GM18511 (cell line): ENCODE results near the gene IRAK1.

ENCODE experiments used
- ATAC-seq: cut with Tn5 transposase; IDR thresholded peaks from one replicate; pipeline ENCODE4 v1.9.1; 2021; ENCODE audit warnings: mild to moderate bottlenecking, moderate library complexity; ENCODE audit not compliant: unreplicated experiment

The IRAK1 gene

DNA sequence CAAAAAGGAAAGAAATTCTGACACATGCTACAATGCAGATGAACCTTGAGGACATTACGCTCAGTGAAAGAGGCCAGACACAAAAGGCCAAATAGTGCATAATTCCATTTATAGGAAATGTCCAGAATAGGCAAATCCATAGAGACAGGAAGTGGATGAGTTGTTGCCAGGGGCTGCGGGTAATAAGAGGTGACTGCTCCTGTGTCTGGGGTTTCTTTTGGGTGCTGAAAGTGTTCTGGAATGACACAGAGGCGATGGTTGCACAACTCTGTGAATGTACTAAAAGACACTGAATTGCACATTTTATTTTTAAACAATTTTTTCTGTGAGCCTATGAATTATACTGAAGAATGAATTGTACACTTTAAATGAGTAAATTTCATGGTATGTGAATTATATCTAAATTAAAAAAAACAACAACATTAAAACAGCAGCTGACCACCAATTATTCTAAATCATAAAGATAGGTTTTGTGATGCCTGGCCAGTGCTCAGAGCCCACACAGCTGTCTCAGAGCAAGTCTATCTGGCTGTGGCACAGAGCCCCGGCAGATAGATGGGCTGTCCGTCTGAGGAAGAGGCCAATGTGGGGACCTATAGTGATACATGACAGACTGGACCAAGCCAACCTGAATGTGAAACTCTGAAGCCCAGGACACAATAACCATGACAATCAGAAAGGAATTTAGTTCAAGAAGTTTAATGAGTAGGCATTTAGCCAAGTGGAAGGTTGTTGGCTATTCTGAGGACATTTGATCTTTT is 23.5 kb upstream of the IRAK1 start:
- ATAC-seq, result no peak

DNA sequence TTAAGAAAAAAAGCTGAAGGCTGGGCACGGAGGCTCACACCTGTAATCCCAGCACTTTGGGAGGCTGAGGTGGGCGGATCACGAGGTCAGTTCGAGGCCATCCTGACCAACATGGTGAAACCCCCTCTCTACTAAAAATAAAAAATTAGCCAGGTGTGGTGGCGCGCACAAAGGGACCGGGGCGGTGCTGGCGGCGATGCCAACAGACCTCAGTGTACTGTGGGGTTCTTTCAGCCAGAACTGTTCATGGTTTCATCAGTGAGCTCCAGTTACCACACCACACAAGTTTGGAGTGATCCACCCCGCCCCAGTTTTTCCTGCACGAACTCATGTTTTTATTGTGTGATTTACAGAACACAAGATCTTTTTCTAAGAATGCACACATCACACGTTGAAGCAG is 21.2 kb upstream of the IRAK1 start:
- no peak for ATAC-seq

DNA sequence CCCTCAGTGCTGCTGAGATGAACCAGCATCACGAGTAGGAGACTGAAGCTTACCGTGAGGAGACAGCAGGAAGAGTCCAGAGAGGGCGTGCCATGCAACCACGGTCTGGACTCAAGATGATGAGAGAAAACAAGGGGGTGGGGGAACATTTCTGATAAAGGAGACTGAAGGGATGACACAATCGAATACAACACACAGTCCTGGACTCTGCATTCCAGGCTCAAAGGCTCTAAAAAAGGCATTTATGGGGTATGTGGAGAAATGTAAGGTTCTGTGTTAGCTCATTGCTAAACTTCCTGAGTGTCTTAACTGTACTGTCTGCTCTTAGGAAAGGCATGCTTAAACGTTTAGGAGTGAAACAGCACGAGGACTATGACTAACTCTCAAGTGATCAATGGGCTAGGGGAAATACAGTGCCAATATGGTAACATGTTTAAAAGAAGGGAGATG is 20.6 kb upstream of the IRAK1 start:
- no peak for ATAC-seq

DNA sequence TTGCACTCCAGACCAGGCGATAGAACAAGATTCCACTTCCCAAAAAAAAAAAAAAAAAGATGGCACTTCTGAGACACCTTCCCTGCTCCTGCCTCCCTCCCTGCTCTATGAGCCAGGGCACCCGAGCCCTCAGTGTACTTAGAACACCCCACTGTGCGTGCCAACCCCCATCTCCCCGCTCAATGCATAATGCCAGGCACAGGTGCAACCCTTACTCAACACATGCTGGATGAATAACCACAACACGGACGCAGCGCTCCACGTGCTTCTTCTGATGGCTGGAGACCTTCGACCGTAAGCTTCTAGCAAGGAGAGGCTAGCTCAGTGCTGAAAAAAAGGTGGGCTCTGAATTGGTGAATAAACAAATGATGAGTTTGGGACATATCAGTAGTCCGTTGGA is 19.9 kb upstream of the IRAK1 start:
- no peak for ATAC-seq

DNA sequence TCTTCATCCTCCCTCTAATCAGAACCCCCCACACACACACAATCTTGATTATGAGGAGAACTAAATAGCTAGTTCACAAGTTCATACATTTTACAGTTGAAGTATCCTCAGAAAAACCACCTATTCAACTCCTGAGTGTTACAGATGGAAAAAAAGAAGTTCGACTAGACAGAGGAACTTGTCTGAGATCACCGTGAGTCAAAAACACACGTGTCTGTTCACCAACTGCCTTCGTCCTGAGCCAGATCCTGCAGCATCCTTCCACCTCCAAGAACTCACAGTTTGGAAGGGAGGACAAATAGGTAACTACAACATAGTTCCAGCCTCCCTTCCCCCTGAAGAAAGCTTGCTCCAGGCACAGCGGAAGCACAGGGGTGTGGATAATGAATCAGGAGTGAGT is 19.0 kb upstream of the IRAK1 start:
- ATAC-seq, result no peak

DNA sequence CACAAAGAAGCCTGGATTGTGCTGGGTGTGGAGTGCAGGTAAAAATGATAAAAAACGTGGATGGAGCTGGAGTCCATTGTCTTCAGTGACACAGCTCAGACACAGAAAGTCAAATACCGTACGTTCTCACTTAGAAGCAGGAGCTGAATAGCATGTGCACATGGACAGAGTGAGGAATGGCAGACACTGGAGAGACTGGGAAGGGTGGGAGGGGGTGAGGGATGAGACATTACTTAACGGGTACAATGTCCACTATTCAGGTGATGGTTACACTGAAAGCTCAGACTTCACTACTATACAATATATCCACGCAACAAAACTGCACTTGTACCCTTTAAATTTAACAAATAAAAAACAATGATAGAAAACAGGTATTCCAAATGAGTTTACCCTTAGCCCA is 18.1 kb upstream of the IRAK1 start:
- no peak for ATAC-seq

DNA sequence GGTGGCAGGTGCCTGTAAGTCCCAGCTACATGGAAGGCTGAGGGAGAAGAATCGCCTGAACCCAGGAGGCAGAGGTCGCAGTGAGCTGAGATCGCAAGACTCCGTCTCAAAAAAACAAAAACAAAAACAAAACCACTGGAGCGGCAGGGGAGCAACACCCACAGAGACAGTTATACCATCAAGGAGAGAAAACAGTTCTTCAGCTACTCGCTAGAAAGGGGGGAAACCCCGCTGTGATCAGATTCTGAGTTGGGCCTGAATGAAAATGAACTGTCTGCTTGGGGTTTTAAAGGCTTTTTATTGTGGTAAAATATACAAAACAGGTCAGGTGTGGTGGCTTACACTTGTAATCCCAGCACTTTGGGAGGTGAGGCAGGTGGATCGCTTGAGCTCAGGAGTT is 16.8 kb upstream of the IRAK1 start:
- ATAC-seq, result no peak

DNA sequence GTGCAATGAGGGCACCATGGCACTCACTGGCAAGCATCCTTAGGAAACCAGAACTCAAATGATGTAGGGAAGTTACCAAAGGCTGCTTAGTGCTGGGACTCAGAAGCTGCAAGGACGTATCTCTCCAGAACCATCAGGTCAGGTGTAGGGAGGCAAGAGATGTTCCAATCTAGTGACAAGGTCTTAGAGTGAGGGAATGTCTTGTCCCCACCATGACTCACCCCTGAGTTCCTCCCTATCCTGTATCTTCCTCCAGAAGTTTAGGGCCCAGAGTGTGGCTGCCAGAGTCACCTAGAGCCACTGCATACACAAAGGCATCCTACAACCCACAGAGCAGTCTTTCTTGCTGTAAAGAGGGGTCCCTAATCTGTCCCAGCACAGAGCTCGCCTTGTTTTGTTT is 14.1 kb upstream of the IRAK1 start:
- ATAC-seq, result no peak

DNA sequence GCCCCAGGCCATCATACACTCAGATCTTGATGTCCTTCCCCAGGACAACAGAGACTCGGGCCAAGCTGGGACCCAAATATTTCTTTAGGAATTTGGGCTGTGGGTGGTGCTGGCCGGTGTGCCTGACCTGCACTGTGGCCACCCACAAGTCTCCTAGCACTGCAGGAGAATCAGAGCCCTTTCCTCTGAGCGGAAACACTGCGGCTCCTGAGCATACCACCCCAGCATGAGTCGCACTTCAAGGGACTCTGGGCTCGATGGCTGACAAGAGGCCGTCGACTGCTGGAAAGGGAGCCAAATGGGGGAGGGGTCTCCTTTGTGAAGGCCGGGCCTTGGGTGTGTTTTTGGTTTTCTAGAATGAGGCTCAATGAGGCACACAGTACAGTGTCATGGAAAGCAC is 13.0 kb upstream of the IRAK1 start:
- no peak for ATAC-seq

DNA sequence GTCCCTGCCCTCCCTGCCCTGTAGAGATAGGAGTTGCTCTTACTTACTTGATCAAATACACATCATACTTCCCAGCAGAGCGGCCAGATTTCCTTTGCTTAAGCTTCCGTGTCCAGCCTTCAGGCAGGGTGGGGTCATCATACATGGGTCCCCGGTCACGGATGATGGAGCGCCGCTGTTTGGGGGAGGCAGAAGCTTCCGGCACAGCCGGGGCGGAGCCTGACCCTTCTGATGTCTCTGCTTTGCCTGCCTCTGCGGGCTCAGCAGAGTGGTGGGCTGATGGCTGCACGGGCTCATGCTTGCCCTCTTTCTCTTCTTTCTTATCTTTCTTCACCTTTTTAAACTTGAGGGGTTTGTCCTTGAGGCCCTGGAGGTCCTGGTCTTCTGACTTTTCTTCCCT is 12.5 kb upstream of the IRAK1 start:
- ATAC-seq, result no peak

DNA sequence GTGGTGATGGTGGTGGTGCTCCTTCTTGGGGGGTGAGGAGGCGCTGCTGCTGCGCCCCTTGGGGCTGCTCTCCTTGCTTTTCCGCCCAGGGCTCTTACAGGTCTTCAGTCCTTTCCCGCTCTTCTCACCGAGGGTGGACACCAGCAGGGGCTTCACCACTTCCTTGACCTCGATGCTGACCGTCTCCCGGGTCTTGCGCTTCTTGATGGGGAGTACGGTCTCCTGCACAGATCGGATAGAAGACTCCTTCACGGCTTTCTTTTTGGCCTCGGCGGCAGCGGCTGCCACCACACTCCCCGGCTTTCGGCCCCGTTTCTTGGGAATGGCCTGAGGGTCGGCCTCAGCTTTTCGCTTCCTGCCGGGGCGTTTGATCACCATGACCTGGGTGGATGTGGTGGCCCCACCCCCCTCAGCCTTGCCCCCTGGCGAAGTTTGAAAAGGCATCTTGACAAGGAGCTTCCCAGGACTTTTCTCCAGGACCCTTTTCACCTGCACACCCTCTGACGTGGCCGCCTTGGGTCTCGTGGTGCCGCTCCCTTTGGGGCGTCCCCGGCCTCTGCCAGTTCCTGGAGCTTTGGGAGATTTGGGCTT is 11.1 kb upstream of the IRAK1 start:
- no peak for ATAC-seq

DNA sequence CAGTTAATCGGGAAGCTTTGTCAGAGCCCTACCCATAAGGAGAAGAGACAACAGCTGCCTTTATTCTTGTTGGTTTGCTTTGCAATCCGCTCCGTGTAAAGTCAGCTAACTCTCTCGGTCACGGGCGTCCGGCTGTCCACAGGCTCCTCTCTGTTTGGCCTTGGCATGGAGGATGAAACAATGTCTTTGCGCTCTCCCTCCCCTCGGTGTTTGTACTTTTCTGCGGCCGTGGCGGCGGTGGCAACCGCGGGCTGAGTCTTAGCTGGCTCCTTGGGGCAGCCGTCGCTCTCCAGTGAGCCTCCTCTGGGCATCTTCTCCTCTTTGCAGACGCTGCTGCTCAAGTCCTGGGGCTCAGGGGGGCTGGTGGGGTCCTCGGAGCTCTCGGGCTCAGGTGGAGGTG is 10.6 kb upstream of the IRAK1 start:
- ATAC-seq, result no peak

DNA sequence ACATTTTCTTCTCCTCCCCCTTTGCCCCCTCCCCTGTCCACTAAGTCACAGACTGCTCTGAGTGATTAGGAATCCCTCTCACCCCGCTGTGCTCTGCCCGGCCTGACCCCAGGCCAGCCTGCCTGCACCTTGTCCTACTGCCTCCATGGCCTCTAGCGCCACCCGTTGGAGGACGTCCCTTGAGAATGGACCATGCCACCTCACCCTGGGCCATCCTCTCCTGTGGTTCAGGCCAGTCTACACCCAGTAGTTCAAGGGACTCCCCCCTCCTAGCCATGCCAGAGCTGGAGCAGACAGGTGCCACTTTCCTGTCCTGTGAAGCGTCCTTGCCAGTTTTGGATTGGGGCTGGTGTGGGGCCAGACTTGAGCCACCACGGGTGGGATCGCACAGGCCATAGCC is 9.7 kb upstream of the IRAK1 start:
- ATAC-seq, result no peak

DNA sequence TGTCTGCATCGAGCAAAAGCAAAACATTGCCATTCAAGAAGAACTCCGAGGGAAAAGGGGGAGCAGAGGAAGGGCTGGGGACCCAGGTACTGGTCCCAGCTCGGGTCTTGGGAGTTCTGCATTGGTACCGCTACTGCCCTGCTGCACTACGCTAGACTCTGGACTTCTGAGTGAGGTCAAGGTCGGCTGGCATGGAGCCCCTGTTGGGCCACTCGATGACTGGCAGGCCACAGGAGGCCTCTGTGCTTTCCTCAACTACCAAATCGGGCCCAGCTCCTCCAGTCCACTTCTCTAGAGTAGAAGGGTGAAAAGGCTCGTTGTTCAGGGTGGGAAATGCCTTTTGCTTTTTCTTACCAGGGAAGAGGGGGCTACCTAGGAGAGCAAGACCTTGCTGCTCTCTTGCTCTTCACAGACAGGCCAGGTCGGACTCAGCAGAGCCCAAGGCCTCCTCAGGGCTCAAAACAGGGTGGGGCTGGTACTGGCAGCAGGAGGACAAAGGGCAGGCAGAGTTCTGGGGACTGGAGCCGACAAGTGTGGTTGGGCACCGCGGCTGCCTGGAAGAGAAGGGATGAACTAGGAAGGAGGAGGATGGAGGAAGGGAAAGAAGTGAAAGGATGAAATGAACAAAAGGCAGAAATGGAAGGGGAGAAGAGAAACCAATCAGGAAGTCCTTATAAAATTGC is 8.9 kb upstream of the IRAK1 start:
- no peak for ATAC-seq

DNA sequence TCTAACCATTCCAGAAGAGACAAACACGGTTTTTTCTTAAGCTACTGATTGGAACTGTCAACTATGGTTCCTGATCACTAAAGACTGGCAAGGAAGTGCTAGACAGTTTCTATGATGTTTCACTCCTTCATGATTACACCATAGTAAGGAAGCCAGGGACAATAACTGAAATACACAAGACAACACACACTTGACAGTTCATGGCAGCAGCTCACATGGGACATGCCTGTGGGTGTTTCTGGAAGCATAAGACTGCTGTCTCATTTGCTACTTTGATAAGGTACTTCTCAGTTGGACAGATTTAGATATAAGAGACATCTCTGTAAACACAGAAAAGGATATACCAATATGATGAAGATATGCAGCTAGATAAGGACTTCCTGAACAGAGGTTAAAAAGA is 8.3 kb upstream of the IRAK1 start:
- ATAC-seq, result no peak

DNA sequence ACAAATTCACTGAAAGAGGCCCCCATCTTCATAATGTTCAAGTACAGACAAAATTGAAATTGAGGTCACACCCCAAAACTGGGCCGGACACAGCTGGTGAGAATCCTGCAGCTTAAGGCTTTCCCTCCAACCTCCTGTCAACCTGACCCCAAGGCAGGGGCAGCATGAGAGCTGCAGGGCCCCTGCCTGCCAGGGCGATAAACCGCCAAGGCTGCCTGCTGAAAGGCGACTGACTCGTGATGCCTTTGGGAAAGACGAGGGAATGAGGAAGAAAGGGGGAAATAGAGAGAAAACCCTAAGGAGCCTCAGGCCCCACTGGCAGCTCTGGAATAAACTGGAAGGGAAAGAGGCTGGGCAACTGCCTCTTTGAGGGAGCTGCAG is 7.3 kb upstream of the IRAK1 start:
- ATAC-seq, result no peak

DNA sequence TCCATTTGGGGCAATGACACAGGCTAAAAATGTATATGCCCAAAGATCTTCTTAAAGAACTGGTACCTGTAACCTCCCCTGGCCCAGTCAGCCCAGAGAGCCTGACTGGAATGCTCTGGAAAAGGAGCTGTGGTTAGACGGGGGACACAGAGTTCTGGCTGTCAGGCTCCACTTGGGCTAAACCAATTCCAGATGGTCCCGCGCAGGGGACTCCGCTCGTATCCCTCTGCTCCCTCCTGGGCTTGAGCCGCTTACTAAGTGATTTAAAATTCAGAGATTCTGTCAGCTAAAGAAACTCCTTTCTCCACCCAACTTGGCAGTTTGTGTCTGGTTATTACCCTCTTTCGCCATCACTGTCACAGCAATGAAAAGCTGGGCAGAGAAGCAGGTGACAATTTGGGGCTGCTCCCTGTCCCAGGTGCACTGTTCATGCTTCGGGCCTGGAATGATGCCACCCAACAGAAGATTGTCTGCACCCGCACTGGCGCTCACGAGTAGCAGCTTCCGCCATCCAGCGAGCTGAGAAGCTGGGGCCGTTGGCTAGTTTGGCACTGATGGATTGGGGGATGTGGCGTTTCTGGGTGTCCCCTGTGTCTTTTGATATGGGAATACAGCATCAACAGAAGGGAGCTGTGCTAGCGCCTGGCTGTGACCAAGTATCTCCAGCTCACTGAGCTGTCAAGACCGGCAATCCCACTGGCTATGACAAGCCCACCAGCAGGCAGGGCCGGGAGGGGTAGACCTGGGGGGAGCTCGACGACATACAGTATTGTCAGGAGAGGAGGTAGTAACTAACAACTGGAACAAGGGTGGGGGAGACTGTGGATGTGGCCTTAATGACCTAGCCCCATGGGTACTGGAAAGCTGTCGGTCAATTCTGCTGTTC is 6.7 kb upstream of the IRAK1 start:
- no peak for ATAC-seq

DNA sequence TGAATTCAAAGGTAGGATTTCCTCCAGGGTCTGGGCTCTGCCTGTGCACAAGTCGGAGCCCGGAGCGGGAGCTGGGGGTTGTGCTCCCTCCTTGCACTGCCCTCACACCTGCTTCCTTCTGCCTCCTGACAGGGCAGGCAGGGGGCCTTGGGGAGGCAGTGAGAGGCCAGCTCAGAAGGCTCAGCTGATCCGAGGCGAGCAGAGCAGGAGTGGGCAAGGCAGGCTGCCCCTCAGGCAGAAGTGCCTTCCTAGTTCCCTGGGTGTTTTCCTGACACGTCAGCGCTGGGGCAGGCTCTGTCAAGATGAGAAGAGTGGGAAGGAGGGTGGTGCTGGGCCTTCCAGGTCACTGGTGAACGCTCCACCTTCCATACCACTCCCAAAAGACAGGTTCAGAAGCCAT is 5.5 kb upstream of the IRAK1 start:
- ATAC-seq, result no peak

DNA sequence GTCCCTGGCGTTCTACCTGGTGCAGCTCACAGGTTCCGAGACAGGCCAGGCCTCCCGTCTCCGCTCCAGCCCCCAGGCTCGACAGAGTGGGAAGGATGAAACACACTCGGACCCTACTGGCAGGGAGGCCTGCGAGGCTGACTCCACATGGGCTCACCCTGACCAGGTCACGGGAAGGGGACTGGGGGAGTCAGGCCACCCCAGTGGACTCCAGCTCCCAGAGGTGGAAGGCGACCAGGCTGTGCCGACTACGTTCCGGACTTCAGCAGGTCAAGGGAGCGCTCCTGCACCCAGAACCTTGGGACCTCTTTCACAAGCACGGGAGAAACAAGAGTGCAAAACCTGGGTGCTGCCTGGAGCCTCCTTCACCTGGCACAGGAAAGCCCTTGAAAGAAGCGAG is 4.6 kb upstream of the IRAK1 start:
- ATAC-seq, result no peak

DNA sequence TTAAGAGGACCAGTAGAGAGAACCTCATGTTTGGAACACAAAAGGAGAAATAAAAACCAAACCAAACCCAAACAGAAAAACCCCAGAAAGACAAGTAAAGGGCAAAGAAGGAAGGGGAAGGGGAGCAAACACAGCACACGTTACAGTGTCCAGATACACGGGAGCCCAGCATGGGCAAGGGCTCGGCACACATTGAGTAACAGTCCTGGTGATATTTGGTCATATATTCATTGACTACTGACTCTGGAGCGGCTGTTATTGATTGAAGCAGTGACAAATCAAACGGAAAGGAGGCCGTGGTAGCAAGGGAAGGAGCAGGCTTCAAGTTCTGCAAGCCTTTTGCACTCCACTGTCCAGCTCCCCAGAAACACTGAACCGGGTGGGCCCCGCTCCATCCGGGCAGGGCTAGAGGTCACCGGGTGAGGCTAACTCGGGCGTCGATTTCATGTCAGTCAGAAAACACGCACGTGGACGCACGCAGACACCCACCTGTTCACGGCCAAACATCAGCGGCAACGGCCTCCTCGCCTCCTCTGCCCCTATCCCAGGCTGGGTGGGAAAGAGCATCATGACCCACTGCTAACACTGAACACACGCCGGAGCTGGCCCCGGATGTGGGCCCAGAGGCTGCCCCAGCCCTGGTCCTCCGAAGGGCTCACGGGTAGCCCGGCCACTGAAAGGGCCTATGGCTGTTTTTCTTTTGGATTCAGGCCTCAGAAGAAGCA is 3.7 kb upstream of the IRAK1 start:
- ATAC-seq, result no peak

DNA sequence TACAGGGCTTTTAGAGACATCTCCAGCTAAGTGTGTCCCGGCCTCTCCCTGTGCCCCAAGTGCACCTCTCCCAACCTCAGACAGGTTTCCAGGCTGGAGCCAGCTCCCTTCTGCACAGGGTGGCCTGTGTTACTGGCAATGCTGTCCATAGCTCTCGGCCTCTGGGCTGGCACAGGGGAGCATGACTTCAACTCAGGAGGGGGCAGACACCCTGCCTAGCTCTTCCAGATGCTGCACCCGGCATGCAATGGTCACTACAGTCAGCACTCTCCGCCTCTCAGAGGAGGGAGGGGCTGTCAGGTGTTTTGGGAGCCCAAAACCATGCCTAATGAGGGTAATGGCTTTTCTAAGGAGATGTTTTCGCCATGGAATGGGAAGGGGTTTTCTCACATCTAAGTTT is 2.4 kb upstream of the IRAK1 start:
- no peak for ATAC-seq
